ENCODE measurements around the gene NFILZ. TPM values are rescaled to one million over a fixed set of nuclear protein-coding genes. Genes with fewer than 3 reads are reported as not detected.
A peak's percentile ranks its signal among the peaks of the same experiment; 100 is the strongest.

Gene NFILZ, protein sequence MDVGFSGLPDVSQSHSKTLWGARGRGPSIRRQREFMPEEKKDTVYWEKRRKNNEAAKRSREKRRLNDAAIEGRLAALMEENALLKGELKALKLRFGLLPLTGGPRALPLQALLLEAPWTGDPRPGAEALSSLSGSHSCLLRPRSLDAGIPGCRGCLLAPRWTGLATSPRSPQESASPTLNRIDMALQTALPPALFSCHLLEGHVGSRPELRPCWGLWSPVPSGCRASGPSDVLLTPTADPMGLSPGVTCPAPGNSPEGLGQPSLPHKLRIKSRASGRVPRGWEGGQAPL
- total RNA-seq (not detected), polyA plus RNA-seq (not detected)
- long read RNA-seq, donor 1: 0 reads
- long read RNA-seq, donor 2: 0 reads
- long read RNA-seq, donor 3: 0 reads
- long read RNA-seq, donor 4: 0 reads
- long read RNA-seq, donor 5: 0 reads

GRCh38 chr19:8629996-8630683, at the start of gene NFILZ:
Gene NFILZ (plus strand): TSS chr19:8630633. CDS start chr19:8676766, 46,133 bp downstream.
- no peak within 1 kb of the TSS for H3K9ac ChIP-seq (ENCODE audit: insufficient read depth in 1 of 2, low read length in 2 of 2)
- ATAC-seq (ENCODE audit: insufficient read depth, low FRiP score) (no peak), DNase-seq (no peak)
- no peaks in the 10 kb centered on the region for H3K36me3 ChIP-seq (ENCODE audit: control insufficient read depth in 4 of 4, insufficient read depth in 4 of 4, low read length in 4 of 4)
- H3K4me1 ChIP-seq (ENCODE audit: control insufficient read depth in 5 of 5, insufficient read depth in 5 of 5, low read length in 5 of 5): peaks cover 0 to 6% (median 0%) of the 10 kb centered on the region in 5 donors
- H3K27me3 ChIP-seq (ENCODE audit: control insufficient read depth in 3 of 3, insufficient read depth in 3 of 3, low read length in 2 of 3): no peaks in the 10 kb centered on the region
- TF ChIP-seq CTCF (IDR thresholded peaks at IDR 0.05; ENCODE audit: control extremely low read depth, extremely low read depth): no peak
- H3K4me3 ChIP-seq: no peak within 1 kb of the TSS
- H3K9me3 ChIP-seq (ENCODE audit: control insufficient read depth in 4 of 4, insufficient read depth in 3 of 4, low read length in 3 of 4): peaks cover 0 to 10% (median 5%) of the 10 kb centered on the region in 4 donors
- WGBS, 2 donors: 94 to 96% methylated on average over 11 of the region's 11 CpGs
- H3K27ac ChIP-seq (ENCODE audit: low read depth in 1 of 2, low read length in 1 of 2): no peak within 1 kb of the TSS

- Histone ChIP-seq H3K27ac (ENCODE audit: low read depth in 1 of 2, low read length in 1 of 2) (no peak overlapping the region), H3K4me1 (ENCODE audit: control insufficient read depth in 5 of 5, insufficient read depth in 5 of 5, low read length in 5 of 5) (peaks cover 0 to 13% (median 0%) of the 10 kb centered on the region in 5 donors), H3K9ac (ENCODE audit: insufficient read depth in 1 of 2, low read length in 2 of 2) (no peak overlapping the region), H3K9me3 (ENCODE audit: control insufficient read depth in 4 of 4, insufficient read depth in 3 of 4, low read length in 3 of 4) (no peaks in the 10 kb centered on the region), H3K27me3 (ENCODE audit: control insufficient read depth in 3 of 3, insufficient read depth in 3 of 3, low read length in 2 of 3) (peaks cover 0 to 3% (median 0%) of the 10 kb centered on the region in 3 donors), H3K36me3 (ENCODE audit: control insufficient read depth in 4 of 4, insufficient read depth in 4 of 4, low read length in 4 of 4) (peaks cover 0 to 11% (median 0%) of the 10 kb centered on the region in 4 donors), H3K4me3 (no peak overlapping the region)
- peak; percentile 99 for TF ChIP-seq CTCF (IDR thresholded peaks at IDR 0.05; ENCODE audit: control extremely low read depth, extremely low read depth)
- peak; percentile 85 to 89 (median 86) for DNase-seq
- ATAC-seq (ENCODE audit: insufficient read depth, low FRiP score): peak; percentile 73
- WGBS, 2 donors: 3 to 4% methylated on average over 21 of the region's 21 CpGs
Observed at GRCh38 chr19:8580710-8581281, 49.6 kb upstream of the NFILZ start.

DNA sequence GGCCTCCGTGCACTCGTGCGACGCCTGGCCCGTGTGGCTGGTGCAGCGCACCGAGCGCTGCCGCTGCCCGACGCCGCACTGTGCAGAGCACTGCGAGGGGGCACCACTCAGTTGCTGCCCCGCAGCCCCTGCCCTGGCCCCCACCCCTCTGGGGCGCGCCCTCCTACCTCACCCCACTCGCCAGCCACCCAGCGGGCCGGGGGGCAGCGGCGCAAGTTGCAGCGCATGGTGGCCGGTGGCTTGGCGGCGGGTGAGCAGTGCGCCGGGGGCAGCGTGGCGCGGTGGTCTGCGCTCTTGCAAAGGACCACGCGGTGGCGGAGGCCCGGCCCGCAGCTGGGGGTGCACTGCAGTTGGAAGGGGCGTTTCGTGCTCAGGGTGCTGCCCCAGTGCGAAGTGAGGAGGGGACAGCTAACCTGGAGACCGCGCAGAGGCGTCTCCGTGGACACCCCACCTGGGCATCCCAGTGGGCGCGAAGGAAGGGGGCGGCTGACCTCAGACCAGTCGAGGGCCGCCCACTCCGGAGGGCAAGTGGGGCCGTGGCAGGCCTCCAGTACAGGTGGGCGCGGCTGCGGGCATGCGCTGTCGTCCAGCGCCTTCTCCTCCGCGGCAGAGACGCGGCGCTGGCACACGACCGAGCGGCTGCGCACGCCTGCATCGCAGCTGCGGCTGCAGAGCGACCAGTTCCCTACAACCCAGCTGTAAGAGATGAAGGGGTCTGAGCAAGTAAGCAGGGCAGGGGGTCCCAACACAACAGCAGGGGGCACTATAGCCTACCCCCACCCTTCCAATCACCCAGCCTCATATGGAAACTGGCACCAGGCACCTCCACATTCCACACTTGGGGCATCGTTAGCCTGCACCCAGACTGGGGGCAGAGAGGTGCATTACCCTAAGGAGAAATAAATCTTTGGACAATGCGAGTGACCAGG, 45.2 kb upstream of the NFILZ start:
- H3K9me3 ChIP-seq (ENCODE audit: control insufficient read depth in 4 of 4, insufficient read depth in 3 of 4, low read length in 3 of 4): no peaks in the 10 kb centered on the region
- no peak for DNase-seq
- no peak overlapping the region for H3K27ac ChIP-seq (ENCODE audit: low read depth in 1 of 2, low read length in 1 of 2)
- no peak overlapping the region for H3K9ac ChIP-seq (ENCODE audit: insufficient read depth in 1 of 2, low read length in 2 of 2)
- H3K4me1 ChIP-seq (ENCODE audit: control insufficient read depth in 5 of 5, insufficient read depth in 5 of 5, low read length in 5 of 5): peaks cover 0 to 1% (median 0%) of the 10 kb centered on the region in 5 donors
- H3K36me3 ChIP-seq (ENCODE audit: control insufficient read depth in 4 of 4, insufficient read depth in 4 of 4, low read length in 4 of 4): peaks cover 0 to 11% (median 1%) of the 10 kb centered on the region in 4 donors
- no peaks in the 10 kb centered on the region for H3K27me3 ChIP-seq (ENCODE audit: control insufficient read depth in 3 of 3, insufficient read depth in 3 of 3, low read length in 2 of 3)
- ATAC-seq (ENCODE audit: insufficient read depth, low FRiP score): no peak
- no peak overlapping the region for H3K4me3 ChIP-seq
- 79 to 95% methylated on average over 68 to 71 of the region's 71 CpGs for WGBS, 2 donors
- TF ChIP-seq CTCF (IDR thresholded peaks at IDR 0.05; ENCODE audit: control extremely low read depth, extremely low read depth): no peak

All from lung (tissue), 16 donors.